K562 (cell line): ENCODE data around the gene STXBP5L. TPM values are rescaled to one million over a fixed set of nuclear protein-coding genes. Genes with fewer than 3 reads are reported as not detected.

Experiments
- JUN ChIP-seq, 2 experiments: sonication (generic) in 1 of 2; formaldehyde crosslinking in 1 of 2; IDR thresholded peaks; 2 replicates each; pipeline versions ENCODE4 v1.6.1 to v1.8.0; 2012 to 2022; ENCODE audit warnings: borderline replicate concordance in 2 of 2, mild to moderate bottlenecking in 2 of 2, improper control_type of control experiment in 1 of 2, low read depth in 1 of 2, low read length in 1 of 2, missing genetic modification reagents in 1 of 2
- MAFG ChIP-seq: fragments of 450-650 bp; conservative IDR thresholded peaks from 2 replicates; pipeline ENCODE4 v1.6.1; 2016; ENCODE audit warnings: missing genetic modification characterization, missing compliant biosample characterization
- NR2C2 ChIP-seq, 2 experiments: fragments of 200-800 bp in 1 of 2; sonication (Bioruptor generic) in 1 of 2; sonication (generic) in 1 of 2; formaldehyde crosslinking in 1 of 2; IDR thresholded peaks; 2 replicates each; pipeline versions ENCODE4 v1.6.1 to v1.8.0; 2016 to 2022; ENCODE audit warnings: mild to moderate bottlenecking in 1 of 2, missing compliant biosample characterization in 1 of 2, missing genetic modification characterization in 1 of 2, missing genetic modification reagents in 1 of 2
- SLC30A9 ChIP-seq: fragments of 250-450 bp; sonication (Bioruptor Pico); IDR thresholded peaks from 2 replicates; pipeline ENCODE4 v1.8.0; 2022; ENCODE audit warnings: mild to moderate bottlenecking, moderate library complexity
- polyA plus RNA-seq, 8 experiments: library from polyadenylated mRNA; depleted of rRNA in 4 of 8; stranded (reverse) in 5 of 8; unstranded in 3 of 8; fragments of >200 nt; fragmentation: Nextera tagmentation in 2 of 8; fragmentation: Illumina TruSeq in 1 of 8; extraction: Ambion mirVana in 2 of 8; extraction: Trizol in 1 of 8; gene quantifications; 2 replicates each; pipeline versions ENCODE4 v1.2.1 to v1.2.3, GENCODE V29; 2011 to 2014; ENCODE audit warnings: inconsistent platforms in 1 of 8, missing spikeins in 1 of 8
- total RNA-seq, 7 experiments: library from RNA; depleted of rRNA in 6 of 7; stranded (reverse); fragments of >200 nt in 6 of 7; fragmentation: Illumina TruSeq in 2 of 7; extraction: Trizol in 2 of 7; gene quantifications; 2 replicates each; pipeline versions ENCODE4 v1.2.1 to v1.2.3, GENCODE V29; 2011 to 2021; ENCODE audit warnings: low replicate concordance in 1 of 7
- TF ChIP-seq, protein P1 (sequence below): fragments of 450-650 bp; IDR thresholded peaks from 2 replicates; pipeline ENCODE4 v1.6.1; 2016; ENCODE audit warnings: mild to moderate bottlenecking, moderate library complexity
- TF ChIP-seq, protein P2 (sequence below): sonication (generic); formaldehyde crosslinking; IDR thresholded peaks from 2 replicates; pipeline ENCODE4 v1.8.0; 2023; ENCODE audit warnings: mild to moderate bottlenecking, missing genetic modification reagents
- TF ChIP-seq, protein P3 (sequence below): conservative IDR thresholded peaks from 2 replicates; pipeline ENCODE4 v1.6.1; 2011; ENCODE audit warnings: low read depth, mild to moderate bottlenecking, low read length; ENCODE audit not compliant: control insufficient read depth

The STXBP5L gene
- total and polyA plus RNA-seq, 9 of the 15 experiments (the other 6 are each of a cell fraction or from before 2014, with no cell fraction given) = 0.03 to 0.04 (median 0.03) TPM; not detected in 6

DNA sequence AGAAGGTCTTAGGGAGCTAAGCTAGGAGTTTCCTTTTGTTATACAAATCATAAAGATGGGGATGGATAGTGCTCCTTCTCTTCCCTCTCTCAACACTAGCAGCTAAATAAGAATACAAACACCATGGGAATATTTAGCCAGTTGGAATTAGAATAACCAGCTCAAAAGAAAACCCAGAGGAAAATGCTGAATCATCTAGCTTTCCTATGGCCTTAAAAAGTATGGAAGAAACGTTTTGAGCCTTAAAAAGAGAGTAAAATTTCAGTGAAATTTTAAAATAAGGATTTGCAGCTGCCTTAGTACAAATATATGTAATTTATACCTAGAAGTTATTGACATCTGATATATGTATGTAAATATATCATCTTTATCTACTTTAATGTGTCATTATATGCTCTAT, 245.8 kb downstream of the STXBP5L start (continued):
- TF ChIP-seq, protein P1, sequence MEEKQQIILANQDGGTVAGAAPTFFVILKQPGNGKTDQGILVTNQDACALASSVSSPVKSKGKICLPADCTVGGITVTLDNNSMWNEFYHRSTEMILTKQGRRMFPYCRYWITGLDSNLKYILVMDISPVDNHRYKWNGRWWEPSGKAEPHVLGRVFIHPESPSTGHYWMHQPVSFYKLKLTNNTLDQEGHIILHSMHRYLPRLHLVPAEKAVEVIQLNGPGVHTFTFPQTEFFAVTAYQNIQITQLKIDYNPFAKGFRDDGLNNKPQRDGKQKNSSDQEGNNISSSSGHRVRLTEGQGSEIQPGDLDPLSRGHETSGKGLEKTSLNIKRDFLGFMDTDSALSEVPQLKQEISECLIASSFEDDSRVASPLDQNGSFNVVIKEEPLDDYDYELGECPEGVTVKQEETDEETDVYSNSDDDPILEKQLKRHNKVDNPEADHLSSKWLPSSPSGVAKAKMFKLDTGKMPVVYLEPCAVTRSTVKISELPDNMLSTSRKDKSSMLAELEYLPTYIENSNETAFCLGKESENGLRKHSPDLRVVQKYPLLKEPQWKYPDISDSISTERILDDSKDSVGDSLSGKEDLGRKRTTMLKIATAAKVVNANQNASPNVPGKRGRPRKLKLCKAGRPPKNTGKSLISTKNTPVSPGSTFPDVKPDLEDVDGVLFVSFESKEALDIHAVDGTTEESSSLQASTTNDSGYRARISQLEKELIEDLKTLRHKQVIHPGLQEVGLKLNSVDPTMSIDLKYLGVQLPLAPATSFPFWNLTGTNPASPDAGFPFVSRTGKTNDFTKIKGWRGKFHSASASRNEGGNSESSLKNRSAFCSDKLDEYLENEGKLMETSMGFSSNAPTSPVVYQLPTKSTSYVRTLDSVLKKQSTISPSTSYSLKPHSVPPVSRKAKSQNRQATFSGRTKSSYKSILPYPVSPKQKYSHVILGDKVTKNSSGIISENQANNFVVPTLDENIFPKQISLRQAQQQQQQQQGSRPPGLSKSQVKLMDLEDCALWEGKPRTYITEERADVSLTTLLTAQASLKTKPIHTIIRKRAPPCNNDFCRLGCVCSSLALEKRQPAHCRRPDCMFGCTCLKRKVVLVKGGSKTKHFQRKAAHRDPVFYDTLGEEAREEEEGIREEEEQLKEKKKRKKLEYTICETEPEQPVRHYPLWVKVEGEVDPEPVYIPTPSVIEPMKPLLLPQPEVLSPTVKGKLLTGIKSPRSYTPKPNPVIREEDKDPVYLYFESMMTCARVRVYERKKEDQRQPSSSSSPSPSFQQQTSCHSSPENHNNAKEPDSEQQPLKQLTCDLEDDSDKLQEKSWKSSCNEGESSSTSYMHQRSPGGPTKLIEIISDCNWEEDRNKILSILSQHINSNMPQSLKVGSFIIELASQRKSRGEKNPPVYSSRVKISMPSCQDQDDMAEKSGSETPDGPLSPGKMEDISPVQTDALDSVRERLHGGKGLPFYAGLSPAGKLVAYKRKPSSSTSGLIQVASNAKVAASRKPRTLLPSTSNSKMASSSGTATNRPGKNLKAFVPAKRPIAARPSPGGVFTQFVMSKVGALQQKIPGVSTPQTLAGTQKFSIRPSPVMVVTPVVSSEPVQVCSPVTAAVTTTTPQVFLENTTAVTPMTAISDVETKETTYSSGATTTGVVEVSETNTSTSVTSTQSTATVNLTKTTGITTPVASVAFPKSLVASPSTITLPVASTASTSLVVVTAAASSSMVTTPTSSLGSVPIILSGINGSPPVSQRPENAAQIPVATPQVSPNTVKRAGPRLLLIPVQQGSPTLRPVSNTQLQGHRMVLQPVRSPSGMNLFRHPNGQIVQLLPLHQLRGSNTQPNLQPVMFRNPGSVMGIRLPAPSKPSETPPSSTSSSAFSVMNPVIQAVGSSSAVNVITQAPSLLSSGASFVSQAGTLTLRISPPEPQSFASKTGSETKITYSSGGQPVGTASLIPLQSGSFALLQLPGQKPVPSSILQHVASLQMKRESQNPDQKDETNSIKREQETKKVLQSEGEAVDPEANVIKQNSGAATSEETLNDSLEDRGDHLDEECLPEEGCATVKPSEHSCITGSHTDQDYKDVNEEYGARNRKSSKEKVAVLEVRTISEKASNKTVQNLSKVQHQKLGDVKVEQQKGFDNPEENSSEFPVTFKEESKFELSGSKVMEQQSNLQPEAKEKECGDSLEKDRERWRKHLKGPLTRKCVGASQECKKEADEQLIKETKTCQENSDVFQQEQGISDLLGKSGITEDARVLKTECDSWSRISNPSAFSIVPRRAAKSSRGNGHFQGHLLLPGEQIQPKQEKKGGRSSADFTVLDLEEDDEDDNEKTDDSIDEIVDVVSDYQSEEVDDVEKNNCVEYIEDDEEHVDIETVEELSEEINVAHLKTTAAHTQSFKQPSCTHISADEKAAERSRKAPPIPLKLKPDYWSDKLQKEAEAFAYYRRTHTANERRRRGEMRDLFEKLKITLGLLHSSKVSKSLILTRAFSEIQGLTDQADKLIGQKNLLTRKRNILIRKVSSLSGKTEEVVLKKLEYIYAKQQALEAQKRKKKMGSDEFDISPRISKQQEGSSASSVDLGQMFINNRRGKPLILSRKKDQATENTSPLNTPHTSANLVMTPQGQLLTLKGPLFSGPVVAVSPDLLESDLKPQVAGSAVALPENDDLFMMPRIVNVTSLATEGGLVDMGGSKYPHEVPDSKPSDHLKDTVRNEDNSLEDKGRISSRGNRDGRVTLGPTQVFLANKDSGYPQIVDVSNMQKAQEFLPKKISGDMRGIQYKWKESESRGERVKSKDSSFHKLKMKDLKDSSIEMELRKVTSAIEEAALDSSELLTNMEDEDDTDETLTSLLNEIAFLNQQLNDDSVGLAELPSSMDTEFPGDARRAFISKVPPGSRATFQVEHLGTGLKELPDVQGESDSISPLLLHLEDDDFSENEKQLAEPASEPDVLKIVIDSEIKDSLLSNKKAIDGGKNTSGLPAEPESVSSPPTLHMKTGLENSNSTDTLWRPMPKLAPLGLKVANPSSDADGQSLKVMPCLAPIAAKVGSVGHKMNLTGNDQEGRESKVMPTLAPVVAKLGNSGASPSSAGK = no peak
- TF ChIP-seq NR2C2 (CRISPR knock-in tag; IDR thresholded peaks at IDR 0.05) (no peak), NR2C2 (tag; IDR thresholded peaks at IDR 0.05) (no peak), JUN (IDR thresholded peaks at IDR 0.05; ENCODE audit: borderline replicate concordance, low read depth, low read length) (no peak), JUN (CRISPR knock-in tag; IDR thresholded peaks at IDR 0.05; ENCODE audit: borderline replicate concordance) (no peak), SLC30A9 (CRISPR knock-in tag) (no peak), MAFG (peak; percentile 47)
- TF ChIP-seq, protein P2, sequence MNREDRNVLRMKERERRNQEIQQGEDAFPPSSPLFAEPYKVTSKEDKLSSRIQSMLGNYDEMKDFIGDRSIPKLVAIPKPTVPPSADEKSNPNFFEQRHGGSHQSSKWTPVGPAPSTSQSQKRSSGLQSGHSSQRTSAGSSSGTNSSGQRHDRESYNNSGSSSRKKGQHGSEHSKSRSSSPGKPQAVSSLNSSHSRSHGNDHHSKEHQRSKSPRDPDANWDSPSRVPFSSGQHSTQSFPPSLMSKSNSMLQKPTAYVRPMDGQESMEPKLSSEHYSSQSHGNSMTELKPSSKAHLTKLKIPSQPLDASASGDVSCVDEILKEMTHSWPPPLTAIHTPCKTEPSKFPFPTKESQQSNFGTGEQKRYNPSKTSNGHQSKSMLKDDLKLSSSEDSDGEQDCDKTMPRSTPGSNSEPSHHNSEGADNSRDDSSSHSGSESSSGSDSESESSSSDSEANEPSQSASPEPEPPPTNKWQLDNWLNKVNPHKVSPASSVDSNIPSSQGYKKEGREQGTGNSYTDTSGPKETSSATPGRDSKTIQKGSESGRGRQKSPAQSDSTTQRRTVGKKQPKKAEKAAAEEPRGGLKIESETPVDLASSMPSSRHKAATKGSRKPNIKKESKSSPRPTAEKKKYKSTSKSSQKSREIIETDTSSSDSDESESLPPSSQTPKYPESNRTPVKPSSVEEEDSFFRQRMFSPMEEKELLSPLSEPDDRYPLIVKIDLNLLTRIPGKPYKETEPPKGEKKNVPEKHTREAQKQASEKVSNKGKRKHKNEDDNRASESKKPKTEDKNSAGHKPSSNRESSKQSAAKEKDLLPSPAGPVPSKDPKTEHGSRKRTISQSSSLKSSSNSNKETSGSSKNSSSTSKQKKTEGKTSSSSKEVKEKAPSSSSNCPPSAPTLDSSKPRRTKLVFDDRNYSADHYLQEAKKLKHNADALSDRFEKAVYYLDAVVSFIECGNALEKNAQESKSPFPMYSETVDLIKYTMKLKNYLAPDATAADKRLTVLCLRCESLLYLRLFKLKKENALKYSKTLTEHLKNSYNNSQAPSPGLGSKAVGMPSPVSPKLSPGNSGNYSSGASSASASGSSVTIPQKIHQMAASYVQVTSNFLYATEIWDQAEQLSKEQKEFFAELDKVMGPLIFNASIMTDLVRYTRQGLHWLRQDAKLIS (CRISPR knock-in tag) = no peak
- TF ChIP-seq, protein P3, sequence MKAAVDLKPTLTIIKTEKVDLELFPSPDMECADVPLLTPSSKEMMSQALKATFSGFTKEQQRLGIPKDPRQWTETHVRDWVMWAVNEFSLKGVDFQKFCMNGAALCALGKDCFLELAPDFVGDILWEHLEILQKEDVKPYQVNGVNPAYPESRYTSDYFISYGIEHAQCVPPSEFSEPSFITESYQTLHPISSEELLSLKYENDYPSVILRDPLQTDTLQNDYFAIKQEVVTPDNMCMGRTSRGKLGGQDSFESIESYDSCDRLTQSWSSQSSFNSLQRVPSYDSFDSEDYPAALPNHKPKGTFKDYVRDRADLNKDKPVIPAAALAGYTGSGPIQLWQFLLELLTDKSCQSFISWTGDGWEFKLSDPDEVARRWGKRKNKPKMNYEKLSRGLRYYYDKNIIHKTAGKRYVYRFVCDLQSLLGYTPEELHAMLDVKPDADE = no peak
